ENCODE data around the gene CYP4F2.
"Not testable (repeated sequence)": the region's sequence is repeated elsewhere in the genome, so short reads cannot be mapped to it uniquely, and the experiment has no call there.

CYP4F2 gene

GRCh38 chr19:15885919-15886318 lies 12.0 kb downstream of the CYP4F2 start:
- ATAC-seq (ENCODE audit: insufficient read depth, low read depth) (no peak), DNase-seq (no peak)
- H2AFZ ChIP-seq (ENCODE audit: low read depth, low read length): no peak overlapping the region
- H3K27ac ChIP-seq (ENCODE audit: low read length): no peak overlapping the region
- no peaks in the 10 kb centered on the region for H3K36me3 ChIP-seq (ENCODE audit: insufficient read depth, low read length)
- no peak overlapping the region for H3K4me3 ChIP-seq (ENCODE audit: low read depth in 1 of 2, low read length in 2 of 2)
- H3K9ac ChIP-seq (ENCODE audit: low read depth, low read length): no peak overlapping the region
- H3K4me2 ChIP-seq (ENCODE audit: insufficient read depth, low read length): no peak overlapping the region
- TF ChIP-seq EZH2 (IDR thresholded peaks at IDR 0.05; ENCODE audit: borderline replicate concordance, low read depth, low read length, severe bottlenecking) (no peak), CTCF (IDR thresholded peaks at IDR 0.05; ENCODE audit: borderline replicate concordance, extremely low read depth, low read length, poor library complexity, severe bottlenecking) (no peak)
- no peaks in the 10 kb centered on the region for H3K9me3 ChIP-seq (ENCODE audit: insufficient read depth, low read length, severe bottlenecking)
- no peaks in the 10 kb centered on the region for H3K79me2 ChIP-seq (ENCODE audit: insufficient read depth, low read length)
- no peaks in the 10 kb centered on the region for H3K27me3 ChIP-seq (ENCODE audit: insufficient read depth, low read length, poor library complexity)
- H3K4me1 ChIP-seq (ENCODE audit: insufficient read depth, low read length): no peaks in the 10 kb centered on the region
- H4K20me1 ChIP-seq (ENCODE audit: insufficient read depth, low read length): no peaks in the 10 kb centered on the region

- Histone ChIP-seq H3K36me3 (ENCODE audit: insufficient read depth, low read length) (no peaks in the 10 kb centered on the region), H3K4me1 (ENCODE audit: insufficient read depth, low read length) (no peaks in the 10 kb centered on the region), H4K20me1 (ENCODE audit: insufficient read depth, low read length) (no peaks in the 10 kb centered on the region), H3K9ac (ENCODE audit: low read depth, low read length) (no peak overlapping the region), H2AFZ (ENCODE audit: low read depth, low read length) (no peak overlapping the region), H3K27me3 (ENCODE audit: insufficient read depth, low read length, poor library complexity) (no peaks in the 10 kb centered on the region), H3K79me2 (ENCODE audit: insufficient read depth, low read length) (no peaks in the 10 kb centered on the region), H3K27ac (ENCODE audit: low read length) (no peak overlapping the region), H3K4me2 (ENCODE audit: insufficient read depth, low read length) (no peak overlapping the region), H3K4me3 (ENCODE audit: low read depth in 1 of 2, low read length in 2 of 2) (no peak overlapping the region), H3K9me3 (ENCODE audit: insufficient read depth, low read length, severe bottlenecking) (no peaks in the 10 kb centered on the region)
- no peak for TF ChIP-seq CTCF (IDR thresholded peaks at IDR 0.05; ENCODE audit: borderline replicate concordance, extremely low read depth, low read length, poor library complexity, severe bottlenecking)
- no peak for TF ChIP-seq EZH2 (IDR thresholded peaks at IDR 0.05; ENCODE audit: borderline replicate concordance, low read depth, low read length, severe bottlenecking)
- DNase-seq: no peak
- no peak for ATAC-seq (ENCODE audit: insufficient read depth, low read depth)
Observed at GRCh38 chr19:15885167-15885566, 12.7 kb downstream of the CYP4F2 start.

- not testable (repeated sequence) for H3K4me3 ChIP-seq (ENCODE audit: low read depth in 1 of 2, low read length in 2 of 2); H3K27ac ChIP-seq (ENCODE audit: low read length); H3K9me3 ChIP-seq (ENCODE audit: insufficient read depth, low read length, severe bottlenecking); H3K27me3 ChIP-seq (ENCODE audit: insufficient read depth, low read length, poor library complexity); H3K79me2 ChIP-seq (ENCODE audit: insufficient read depth, low read length); DNase-seq; H3K4me2 ChIP-seq (ENCODE audit: insufficient read depth, low read length); H4K20me1 ChIP-seq (ENCODE audit: insufficient read depth, low read length); H3K4me1 ChIP-seq (ENCODE audit: insufficient read depth, low read length); H3K36me3 ChIP-seq (ENCODE audit: insufficient read depth, low read length); ATAC-seq (ENCODE audit: insufficient read depth, low read depth); H3K9ac ChIP-seq (ENCODE audit: low read depth, low read length); H2AFZ ChIP-seq (ENCODE audit: low read depth, low read length)
Observed at GRCh38 chr19:15883329-15883728, 14.5 kb downstream of the CYP4F2 start.

GRCh38 chr19:15874821-15875474 lies 22.9 kb downstream of the CYP4F2 start:
- no peaks in the 10 kb centered on the region for H3K79me2 ChIP-seq (ENCODE audit: insufficient read depth, low read length)
- H3K27me3 ChIP-seq (ENCODE audit: insufficient read depth, low read length, poor library complexity): no peaks in the 10 kb centered on the region
- no peaks in the 10 kb centered on the region for H4K20me1 ChIP-seq (ENCODE audit: insufficient read depth, low read length)
- no peak overlapping the region for H3K4me2 ChIP-seq (ENCODE audit: insufficient read depth, low read length)
- H3K36me3 ChIP-seq (ENCODE audit: insufficient read depth, low read length): no peaks in the 10 kb centered on the region
- ATAC-seq (ENCODE audit: insufficient read depth, low read depth): 0 out of 3 replicates have a peak, but pooled peaks have one; percentile 37
- no peak overlapping the region for H3K27ac ChIP-seq (ENCODE audit: low read length)
- no peaks in the 10 kb centered on the region for H3K9me3 ChIP-seq (ENCODE audit: insufficient read depth, low read length, severe bottlenecking)
- no peaks in the 10 kb centered on the region for H3K4me1 ChIP-seq (ENCODE audit: insufficient read depth, low read length)
- no peak overlapping the region for H2AFZ ChIP-seq (ENCODE audit: low read depth, low read length)
- no peak overlapping the region for H3K4me3 ChIP-seq (ENCODE audit: low read depth in 1 of 2, low read length in 2 of 2)
- TF ChIP-seq CTCF (IDR thresholded peaks at IDR 0.05; ENCODE audit: borderline replicate concordance, extremely low read depth, low read length, poor library complexity, severe bottlenecking) (no peak), EZH2 (IDR thresholded peaks at IDR 0.05; ENCODE audit: borderline replicate concordance, low read depth, low read length, severe bottlenecking) (no peak)
- H3K9ac ChIP-seq (ENCODE audit: low read depth, low read length): no peak overlapping the region
- DNase-seq: peak; percentile 12

- H3K27me3 ChIP-seq (ENCODE audit: insufficient read depth, low read length, poor library complexity); H3K9ac ChIP-seq (ENCODE audit: low read depth, low read length); ATAC-seq (ENCODE audit: insufficient read depth, low read depth); H3K36me3 ChIP-seq (ENCODE audit: insufficient read depth, low read length); H3K9me3 ChIP-seq (ENCODE audit: insufficient read depth, low read length, severe bottlenecking); H3K79me2 ChIP-seq (ENCODE audit: insufficient read depth, low read length); DNase-seq; H3K4me2 ChIP-seq (ENCODE audit: insufficient read depth, low read length); H3K4me1 ChIP-seq (ENCODE audit: insufficient read depth, low read length); H4K20me1 ChIP-seq (ENCODE audit: insufficient read depth, low read length); H3K27ac ChIP-seq (ENCODE audit: low read length); H2AFZ ChIP-seq (ENCODE audit: low read depth, low read length); H3K4me3 ChIP-seq (ENCODE audit: low read depth in 1 of 2, low read length in 2 of 2): not testable (repeated sequence)
Observed at GRCh38 chr19:15873771-15874170, 24.1 kb downstream of the CYP4F2 start.

Measured in DND-41 (cell line).